Chondrocyte (in vitro differentiated cells): ENCODE data around the gene ASPDH. TPM values are rescaled to one million over a fixed set of nuclear protein-coding genes. Genes with fewer than 3 reads are reported as not detected.

Experiments
- DNase-seq: peaks from one replicate; pipeline ENCODE4 v3.0.0; 2021; ENCODE audit warnings: mixed read lengths, low spot score
- H3K27ac Mint-ChIP-seq: one replicate; pipeline ENCODE4 v1.8.0; 2021; ENCODE audit warnings: mild to moderate bottlenecking, moderate library complexity, mixed read lengths; ENCODE audit not compliant: unreplicated experiment
- H3K27me3 Mint-ChIP-seq: 2 replicates; pipeline ENCODE4 v1.8.0; 2021; ENCODE audit warnings: low read depth, mixed read lengths
- H3K36me3 Mint-ChIP-seq: 2 replicates; pipeline ENCODE4 v1.8.0; 2021; ENCODE audit warnings: low read depth, mixed read lengths
- H3K4me1 Mint-ChIP-seq: 2 replicates; pipeline ENCODE4 v1.8.0; 2021; ENCODE audit warnings: low read depth, mild to moderate bottlenecking, mixed read lengths
- H3K4me3 Mint-ChIP-seq: one replicate; pipeline ENCODE4 v1.8.0; 2021; ENCODE audit warnings: mild to moderate bottlenecking, moderate library complexity, mixed read lengths; ENCODE audit not compliant: unreplicated experiment
- H3K9me3 Mint-ChIP-seq: 2 replicates; pipeline ENCODE4 v1.8.0; 2021; ENCODE audit warnings: low read depth, mixed read lengths
- CTCF ChIP-seq: fragments of 200-600 bp; sonication (generic); IDR thresholded peaks from 2 replicates; pipeline ENCODE4 v1.5.0; 2021; ENCODE audit warnings: antibody characterized with exemption, mild to moderate bottlenecking, moderate library complexity
- total RNA-seq: library from RNA; stranded (reverse); gene quantifications from 3 replicates; pipeline ENCODE4 v1.2.1, GENCODE V29; 2021

Gene ASPDH
- total RNA-seq, 1 donor from 2014 or later = not detected

GRCh38 chr19:50516964-50517703, 3.4 kb upstream of the ASPDH start:
- no peak for TF ChIP-seq CTCF
- H3K36me3 Mint-ChIP-seq = no peaks in the 10 kb centered on the region
- H3K27ac Mint-ChIP-seq = no peak overlapping the region

GRCh38 chr19:50516456-50516855, 2.7 kb upstream of the ASPDH start:
- DNase-seq = peak; percentile 43
- no peak for TF ChIP-seq CTCF
- Mint-ChIP-seq H3K4me1 (peaks cover 5% of the 10 kb centered on the region), H3K27me3 (no peaks in the 10 kb centered on the region), H3K36me3 (no peaks in the 10 kb centered on the region), H3K4me3 (no peak overlapping the region), H3K27ac (no peak overlapping the region), H3K9me3 (no peaks in the 10 kb centered on the region)

More at GRCh38 chr19:50516964-50517703, 3.4 kb upstream of the ASPDH start:
- peak; percentile 83 for DNase-seq
- H3K4me3 Mint-ChIP-seq = no peak overlapping the region
- no peaks in the 10 kb centered on the region for H3K4me1 Mint-ChIP-seq
- H3K27me3 Mint-ChIP-seq = no peaks in the 10 kb centered on the region
- H3K9me3 Mint-ChIP-seq = no peaks in the 10 kb centered on the region

- Mint-ChIP-seq H3K36me3 (no peaks in the 10 kb centered on the region), H3K27me3 (no peaks in the 10 kb centered on the region)
- peak; percentile 52 for DNase-seq
Measured at GRCh38 chr19:50515168-50515561, 1.5 kb upstream of the ASPDH start.

GRCh38 chr19:50514346-50515167, 844 bp upstream of the ASPDH start:
- H3K4me1 Mint-ChIP-seq = peaks cover 16% of the 10 kb centered on the region
- H3K36me3 Mint-ChIP-seq = no peaks in the 10 kb centered on the region
- no peaks in the 10 kb centered on the region for H3K9me3 Mint-ChIP-seq
- H3K27me3 Mint-ChIP-seq = no peaks in the 10 kb centered on the region
- DNase-seq = peak; percentile 89
- no peak for TF ChIP-seq CTCF
- no peak overlapping the region for H3K27ac Mint-ChIP-seq
- H3K4me3 Mint-ChIP-seq = no peak overlapping the region

More at GRCh38 chr19:50515168-50515561, 1.5 kb upstream of the ASPDH start:
- Mint-ChIP-seq H3K4me3 (no peak overlapping the region), H3K9me3 (no peaks in the 10 kb centered on the region), H3K27ac (no peak overlapping the region), H3K4me1 (peaks cover 13% of the 10 kb centered on the region)
- no peak for TF ChIP-seq CTCF

- H3K27ac Mint-ChIP-seq = no peak overlapping the region
- peaks cover 1% of the 10 kb centered on the region for H3K36me3 Mint-ChIP-seq
- no peaks in the 10 kb centered on the region for H3K9me3 Mint-ChIP-seq
- peaks cover 25% of the 10 kb centered on the region for H3K4me1 Mint-ChIP-seq
- no peak overlapping the region for H3K4me3 Mint-ChIP-seq
- TF ChIP-seq CTCF = no peak
- peak; percentile 42 for DNase-seq
- H3K27me3 Mint-ChIP-seq = no peaks in the 10 kb centered on the region
Measured at GRCh38 chr19:50512999-50513745, 541 bp downstream of the ASPDH start.
